Measurements from ENCODE around the gene NINJ1.

The NINJ1 gene

DNA sequence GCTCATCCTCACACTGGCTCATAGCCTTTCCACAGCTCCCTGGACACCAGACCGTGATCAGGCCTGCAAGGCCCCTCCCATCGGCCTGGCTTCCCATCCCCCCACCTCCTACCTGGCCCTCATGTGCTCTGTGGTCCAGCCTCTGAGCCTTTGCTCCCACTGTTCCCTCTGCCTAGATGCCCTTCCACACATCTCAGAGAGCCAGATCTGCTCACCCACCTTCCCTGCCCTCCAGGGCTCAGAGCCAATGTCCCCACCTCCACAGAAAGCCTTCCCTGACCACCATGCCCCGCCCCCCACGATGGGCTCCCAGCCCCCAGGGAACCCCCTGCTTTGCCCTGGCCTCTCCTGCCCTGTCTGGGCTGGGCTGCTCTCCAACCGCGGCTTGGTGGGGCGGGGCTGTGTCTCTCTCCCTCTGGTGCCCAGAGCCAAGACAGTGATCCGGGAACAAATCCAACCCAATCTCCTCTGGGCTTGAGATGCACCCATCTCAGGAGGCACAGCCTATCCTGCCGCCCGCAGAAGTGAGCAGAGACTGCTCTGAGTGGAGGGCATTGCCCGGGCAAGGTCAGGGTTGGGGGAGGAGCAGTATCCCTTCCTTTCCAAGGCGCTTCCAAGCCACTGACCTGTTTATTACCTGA lies 1.6 kb downstream of the NINJ1 start:
- DNase-seq: no peak
- no peak for ATAC-seq

- DNase-seq (no peak), ATAC-seq (no peak)
Observed at GRCh38 chr9:93131599-93132286, 2.3 kb downstream of the NINJ1 start.

GRCh38 chr9:93130861-93131481 lies 3.1 kb downstream of the NINJ1 start:
- DNase-seq (no peak), ATAC-seq (no peak)

DNA sequence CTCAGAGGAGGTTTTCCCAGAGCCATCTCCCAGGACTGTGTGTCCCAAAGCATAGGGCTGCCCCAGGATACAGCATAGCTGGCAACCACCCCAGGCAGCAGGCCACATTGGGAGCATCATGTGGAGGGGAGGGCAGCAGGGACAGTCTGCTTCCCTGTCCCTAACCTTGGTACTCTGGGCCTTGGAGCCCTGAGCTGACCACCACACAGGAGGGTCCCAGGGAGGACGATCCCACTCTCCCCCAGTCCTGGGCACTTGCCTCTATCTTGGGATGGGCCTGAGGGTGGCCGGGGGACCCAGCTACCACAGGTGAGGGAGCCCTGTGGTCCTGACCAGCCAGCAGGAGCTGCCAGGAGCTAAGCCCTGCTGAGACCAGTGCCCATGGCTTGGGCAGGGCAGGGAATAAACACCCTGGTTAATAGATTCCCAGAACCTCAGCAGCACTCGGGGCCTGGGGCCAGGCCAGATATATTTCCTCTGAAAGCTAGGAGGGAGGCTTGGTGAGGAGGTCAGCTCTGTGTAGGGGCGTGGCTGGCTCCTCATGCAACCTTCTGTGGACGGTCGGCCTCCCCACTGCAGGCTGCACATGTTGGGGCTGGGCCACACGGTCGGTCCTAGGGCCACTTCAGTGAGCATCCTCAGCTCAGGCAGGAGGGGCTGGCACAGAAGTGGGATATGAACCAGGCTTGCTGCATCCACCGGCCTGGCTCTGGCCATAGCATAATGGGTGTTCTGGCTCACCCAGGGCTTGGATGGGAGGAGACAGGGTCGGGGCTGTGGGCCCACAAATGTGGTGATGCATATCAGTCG lies 4.2 kb downstream of the NINJ1 start:
- DNase-seq (no peak), ATAC-seq (no peak)

GRCh38 chr9:93129286-93129685 lies 4.8 kb downstream of the NINJ1 start:
- DNase-seq: no peak

DNA sequence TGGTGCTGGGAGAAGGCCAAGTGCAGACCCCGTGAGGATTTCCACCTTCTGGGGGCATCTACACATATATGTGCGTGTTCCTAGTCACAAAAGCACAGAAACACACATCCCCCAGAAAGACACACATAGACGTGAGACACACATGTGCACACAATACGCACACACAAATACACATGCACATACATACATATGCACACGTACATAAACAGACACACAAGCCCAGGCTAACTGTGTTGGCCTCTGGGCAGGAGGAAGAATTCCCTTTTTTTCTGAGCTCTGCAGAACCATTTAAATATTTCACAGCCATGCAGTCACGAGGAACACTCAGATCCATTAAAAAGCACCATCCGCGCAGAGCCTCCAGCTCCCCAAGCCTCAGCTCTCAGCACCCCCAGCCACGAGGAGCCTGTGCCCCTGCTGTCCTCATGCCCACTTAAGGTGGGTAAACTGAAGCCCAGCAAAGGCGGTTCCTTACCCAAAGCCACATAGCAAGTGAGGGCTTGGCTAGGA lies 5.3 kb downstream of the NINJ1 start:
- ATAC-seq (no peak), DNase-seq (no peak)

More at GRCh38 chr9:93129286-93129685, 4.8 kb downstream of the NINJ1 start:
- ATAC-seq: no peak

GRCh38 chr9:93128011-93128714 lies 5.9 kb downstream of the NINJ1 start:
- DNase-seq: no peak

GRCh38 chr9:93127395-93127911 lies 6.6 kb downstream of the NINJ1 start:
- no peak for DNase-seq
- ATAC-seq: no peak

More at GRCh38 chr9:93128011-93128714, 5.9 kb downstream of the NINJ1 start:
- ATAC-seq: no peak

- DNase-seq (peak; percentile 46), ATAC-seq (peak; percentile 28)
Observed at GRCh38 chr9:93126825-93127368, 7.2 kb downstream of the NINJ1 start.

DNA sequence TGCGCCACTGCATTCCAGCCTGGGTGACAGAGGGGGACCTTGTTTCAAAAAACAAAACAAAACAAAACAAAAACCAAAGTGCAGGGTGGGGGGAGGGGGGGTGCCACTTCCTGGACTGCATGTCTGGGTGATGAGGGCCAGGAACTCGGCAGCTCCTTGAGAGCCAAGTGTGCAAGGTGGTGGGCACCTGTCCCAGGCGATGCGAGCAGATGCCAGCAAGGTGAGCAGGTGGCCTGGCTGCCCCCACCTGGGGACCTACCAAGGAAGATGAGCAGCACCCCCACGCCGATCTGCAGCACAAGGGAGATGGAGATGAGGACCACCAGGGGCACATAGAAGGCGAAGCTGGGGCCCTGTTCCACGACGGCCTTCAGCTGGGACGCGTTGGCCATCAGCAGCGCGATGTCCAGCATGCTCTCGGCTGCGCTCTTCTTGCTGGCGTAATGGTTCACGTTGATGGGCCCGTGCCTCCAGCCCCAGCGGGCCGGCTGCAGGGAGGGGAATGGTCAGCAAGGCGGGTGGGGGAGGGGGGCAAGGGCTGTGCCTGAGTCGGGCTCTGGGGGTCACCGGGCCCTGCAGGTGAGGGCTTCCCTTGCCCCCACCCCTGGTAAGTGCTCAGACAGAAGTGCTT lies 7.8 kb downstream of the NINJ1 start:
- ATAC-seq: no peak
- DNase-seq: no peak

GRCh38 chr9:93125331-93125894 lies 8.6 kb downstream of the NINJ1 start:
- no peak for ATAC-seq
- DNase-seq: no peak

DNA sequence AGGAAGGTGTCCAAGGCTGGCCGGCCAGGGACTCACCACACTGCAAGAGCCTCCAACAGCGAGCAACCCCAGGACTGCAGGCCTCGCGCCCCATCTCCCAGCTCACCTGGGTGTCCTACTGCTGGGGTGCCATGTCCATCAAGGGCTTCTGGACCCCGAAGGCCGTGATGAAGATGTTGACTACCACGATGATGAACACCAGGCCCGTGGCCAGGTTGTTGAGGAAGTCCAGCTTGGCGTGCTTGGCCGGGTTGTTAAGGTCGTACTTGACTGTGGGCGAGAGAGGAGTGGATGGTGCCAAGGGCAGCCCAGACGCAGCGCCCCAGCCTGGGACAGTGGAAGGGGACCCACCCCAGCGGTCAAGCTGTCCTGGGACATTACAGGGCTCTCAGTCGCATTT lies 9.3 kb downstream of the NINJ1 start:
- ATAC-seq (no peak), DNase-seq (no peak)

GRCh38 chr9:93123561-93124283 lies 10.3 kb downstream of the NINJ1 start:
- DNase-seq (no peak), ATAC-seq (no peak)

DNA sequence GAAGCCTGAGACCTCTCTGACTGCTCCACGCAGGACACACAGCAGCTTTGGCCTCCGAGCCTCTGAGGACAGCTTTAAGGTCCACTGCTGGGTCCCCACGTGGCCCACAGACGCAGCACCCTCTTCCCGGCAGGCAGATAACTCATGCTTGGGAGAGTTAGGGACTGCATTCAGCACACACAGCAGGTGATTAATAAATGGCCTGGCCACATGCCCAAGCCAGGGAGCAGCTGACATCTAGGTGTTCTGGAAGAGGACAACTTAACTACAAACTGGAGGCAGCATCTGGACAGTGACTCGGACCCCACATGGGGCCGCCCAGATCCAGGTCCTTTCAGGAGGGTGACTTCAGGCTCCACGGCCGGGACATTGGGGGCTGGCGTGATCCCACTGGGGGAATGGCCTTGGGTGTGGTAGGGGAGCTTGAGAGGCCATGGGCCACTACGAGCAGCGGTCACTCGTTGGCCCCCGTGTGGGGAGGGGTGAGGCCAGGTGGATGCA lies 11.3 kb downstream of the NINJ1 start:
- DNase-seq (no peak), ATAC-seq (no peak)

DNA sequence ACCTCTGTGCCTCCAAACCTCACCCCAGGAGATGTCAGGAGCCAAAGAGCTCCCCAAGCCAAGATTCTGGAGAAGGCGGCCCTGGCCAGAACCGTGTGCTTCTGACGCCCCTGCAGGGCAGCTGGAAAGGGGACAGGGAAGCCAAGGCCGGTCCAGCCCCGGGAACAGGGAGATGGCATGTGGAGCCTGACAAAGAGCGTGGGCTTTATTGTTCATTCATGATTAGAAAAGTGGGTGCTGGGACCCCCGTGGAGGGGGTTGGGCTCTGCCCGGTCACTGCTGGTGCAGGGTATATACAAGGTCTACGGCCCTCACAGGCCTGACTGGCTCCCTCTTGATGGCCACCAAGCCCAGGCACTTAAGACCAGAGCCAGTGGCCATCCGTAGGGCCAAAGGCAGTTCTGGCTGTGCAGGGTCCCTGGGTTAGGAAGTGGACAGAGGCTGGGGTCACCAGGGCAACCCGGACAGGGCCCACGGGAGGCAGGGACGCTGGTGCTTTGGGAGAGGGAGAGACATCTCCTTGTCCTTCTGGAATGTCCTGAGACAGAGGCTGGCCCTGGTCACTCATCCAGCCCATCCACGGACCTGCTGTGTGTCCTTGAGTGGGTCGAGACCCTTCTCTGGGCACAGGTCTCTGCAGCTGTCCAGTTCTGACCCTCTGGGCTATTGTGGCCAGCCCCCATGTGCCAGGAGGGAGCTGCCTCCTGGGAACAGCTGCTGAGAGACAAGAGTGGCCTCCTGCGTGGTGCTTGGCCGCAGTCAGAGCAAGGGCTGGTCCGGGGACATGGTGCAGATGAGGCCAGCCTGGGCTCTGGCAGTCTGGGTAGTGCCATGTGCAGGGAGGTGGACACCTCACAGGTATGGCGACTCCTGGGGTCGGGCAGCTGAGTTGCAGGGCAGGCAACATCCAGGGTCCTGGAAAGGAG lies 12.5 kb downstream of the NINJ1 start:
- no peak for ATAC-seq
- no peak for DNase-seq

DNA sequence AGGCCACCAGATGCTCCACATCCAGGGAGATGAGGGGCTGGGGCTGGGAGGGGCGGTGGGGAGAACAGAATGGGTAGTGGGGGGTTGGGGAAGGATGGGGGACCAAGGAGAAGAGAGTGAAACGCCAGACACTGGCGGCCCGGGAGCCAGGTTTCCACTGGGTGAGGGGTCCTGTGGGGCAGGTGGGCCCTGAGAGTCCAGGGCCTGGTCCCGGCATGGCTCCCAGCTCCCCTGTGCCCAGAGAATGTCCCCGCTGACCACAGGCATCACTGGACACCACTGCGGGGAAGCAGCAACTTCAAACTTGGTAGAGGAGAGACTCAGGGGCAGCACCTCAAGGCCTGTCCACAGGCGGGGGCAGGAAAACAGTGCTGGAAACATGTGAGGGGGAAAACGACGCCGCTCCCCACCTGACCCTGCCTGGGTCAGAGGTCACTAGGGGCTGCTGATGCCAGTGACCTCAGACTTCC lies 13.2 kb downstream of the NINJ1 start:
- ATAC-seq: no peak

GRCh38 chr9:93119953-93120845 lies 13.9 kb downstream of the NINJ1 start:
- DNase-seq: peak; percentile 53
- peak; percentile 75 for ATAC-seq

More for the DNA sequence above, 13.2 kb downstream of the NINJ1 start:
- no peak for DNase-seq

Measured in stimulated activated naive CD8-positive, alpha-beta T cell treated with anti-CD3 and anti-CD28 coated beads, Interleukin-15, Interleukin-2, amounts not matched to agents 100 U/mL and 50 U/mL, for 24 hours (primary cell).